Activated naive CD4-positive, alpha-beta T cell treated with anti-CD3 and anti-CD28 coated beads, Interleukin-2, amount 50 U/mL, for 72 hours (primary cell): ENCODE data around the gene TRPC4AP. TPM values are rescaled to one million over a fixed set of nuclear protein-coding genes. Genes with fewer than 3 reads are reported as not detected.

Experiments used
- ATAC-seq, 2 donors: fragments of 150-1000 bp; cut with Tn5 transposase; 2 replicates each; pipeline ENCODE4 v1.10.0; 2021; ENCODE audit warnings: mild to moderate bottlenecking in 2 of 2, moderate library complexity in 2 of 2
- DNase-seq, 2 donors: peaks; one replicate each; pipeline ENCODE4 v3.0.0; 2021 to 2022; ENCODE audit warnings: low spot score in 2 of 2
- H3K27ac Mint-ChIP-seq, 2 donors: one replicate each; pipeline ENCODE4 v1.8.0; 2022; ENCODE audit warnings: mild to moderate bottlenecking in 2 of 2, mixed read lengths in 2 of 2
- H3K36me3 Mint-ChIP-seq, 2 donors: one replicate each; pipeline ENCODE4 v1.8.0; 2022; ENCODE audit warnings: mixed read lengths in 2 of 2
- H3K9me3 Mint-ChIP-seq, 2 donors: one replicate each; pipeline ENCODE4 v1.8.0; 2022; ENCODE audit warnings: mixed read lengths in 2 of 2
- total RNA-seq, 2 donors: library from RNA; stranded (reverse); gene quantifications; one replicate each; pipeline ENCODE4 v1.2.3, GENCODE V29; 2022

TRPC4AP gene, protein sequence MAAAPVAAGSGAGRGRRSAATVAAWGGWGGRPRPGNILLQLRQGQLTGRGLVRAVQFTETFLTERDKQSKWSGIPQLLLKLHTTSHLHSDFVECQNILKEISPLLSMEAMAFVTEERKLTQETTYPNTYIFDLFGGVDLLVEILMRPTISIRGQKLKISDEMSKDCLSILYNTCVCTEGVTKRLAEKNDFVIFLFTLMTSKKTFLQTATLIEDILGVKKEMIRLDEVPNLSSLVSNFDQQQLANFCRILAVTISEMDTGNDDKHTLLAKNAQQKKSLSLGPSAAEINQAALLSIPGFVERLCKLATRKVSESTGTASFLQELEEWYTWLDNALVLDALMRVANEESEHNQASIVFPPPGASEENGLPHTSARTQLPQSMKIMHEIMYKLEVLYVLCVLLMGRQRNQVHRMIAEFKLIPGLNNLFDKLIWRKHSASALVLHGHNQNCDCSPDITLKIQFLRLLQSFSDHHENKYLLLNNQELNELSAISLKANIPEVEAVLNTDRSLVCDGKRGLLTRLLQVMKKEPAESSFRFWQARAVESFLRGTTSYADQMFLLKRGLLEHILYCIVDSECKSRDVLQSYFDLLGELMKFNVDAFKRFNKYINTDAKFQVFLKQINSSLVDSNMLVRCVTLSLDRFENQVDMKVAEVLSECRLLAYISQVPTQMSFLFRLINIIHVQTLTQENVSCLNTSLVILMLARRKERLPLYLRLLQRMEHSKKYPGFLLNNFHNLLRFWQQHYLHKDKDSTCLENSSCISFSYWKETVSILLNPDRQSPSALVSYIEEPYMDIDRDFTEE
- total RNA-seq = 10 to 100 TPM; 44.6 to 51.3 TPM

DNA sequence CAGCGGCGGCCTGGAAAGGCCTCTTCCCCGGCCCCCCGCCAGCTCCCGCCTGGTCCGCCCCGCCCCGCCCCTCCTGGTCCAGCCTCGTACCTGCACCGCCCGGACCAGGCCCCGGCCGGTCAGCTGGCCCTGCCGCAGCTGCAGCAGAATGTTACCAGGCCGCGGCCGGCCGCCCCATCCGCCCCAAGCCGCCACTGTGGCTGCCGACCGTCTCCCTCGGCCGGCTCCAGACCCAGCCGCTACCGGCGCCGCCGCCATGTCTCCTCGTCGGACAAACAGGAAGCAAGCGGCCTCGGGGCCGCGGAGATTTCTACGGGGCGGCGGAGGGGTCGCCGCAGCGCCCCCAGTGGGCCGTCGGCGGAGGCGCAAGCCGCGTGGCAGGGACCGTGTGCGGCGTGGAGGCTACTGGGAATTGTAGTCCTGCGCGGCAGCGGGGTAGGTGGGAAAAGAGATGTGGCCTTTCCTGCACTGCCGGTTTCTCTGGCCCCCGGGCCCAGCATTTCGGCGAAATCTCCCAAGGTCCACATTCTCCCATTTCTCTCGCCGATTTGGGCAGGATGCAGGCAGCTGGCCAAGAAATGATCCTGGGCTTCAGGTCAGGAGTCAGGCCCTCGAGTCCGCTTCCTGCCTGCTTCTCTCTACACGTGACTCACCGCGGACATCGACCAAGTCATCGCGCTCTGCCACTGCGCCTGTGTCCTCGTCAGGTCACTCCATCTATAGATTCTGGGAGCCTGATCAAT is at the start of gene TRPC4AP:
Gene TRPC4AP (minus strand): TSS at position 284 of the 743 bp plus-strand sequence. CDS start 26 bp downstream, at position 258.
- ATAC-seq (peak; percentile 87 to 88), DNase-seq (peak; percentile 91 to 92)
- peaks cover 7% of the 10 kb centered on the region in 2 donors for H3K36me3 Mint-ChIP-seq
- peak within 1 kb of the TSS; percentile 94 to 99 for H3K27ac Mint-ChIP-seq
- H3K9me3 Mint-ChIP-seq = no peaks in the 10 kb centered on the region

DNA sequence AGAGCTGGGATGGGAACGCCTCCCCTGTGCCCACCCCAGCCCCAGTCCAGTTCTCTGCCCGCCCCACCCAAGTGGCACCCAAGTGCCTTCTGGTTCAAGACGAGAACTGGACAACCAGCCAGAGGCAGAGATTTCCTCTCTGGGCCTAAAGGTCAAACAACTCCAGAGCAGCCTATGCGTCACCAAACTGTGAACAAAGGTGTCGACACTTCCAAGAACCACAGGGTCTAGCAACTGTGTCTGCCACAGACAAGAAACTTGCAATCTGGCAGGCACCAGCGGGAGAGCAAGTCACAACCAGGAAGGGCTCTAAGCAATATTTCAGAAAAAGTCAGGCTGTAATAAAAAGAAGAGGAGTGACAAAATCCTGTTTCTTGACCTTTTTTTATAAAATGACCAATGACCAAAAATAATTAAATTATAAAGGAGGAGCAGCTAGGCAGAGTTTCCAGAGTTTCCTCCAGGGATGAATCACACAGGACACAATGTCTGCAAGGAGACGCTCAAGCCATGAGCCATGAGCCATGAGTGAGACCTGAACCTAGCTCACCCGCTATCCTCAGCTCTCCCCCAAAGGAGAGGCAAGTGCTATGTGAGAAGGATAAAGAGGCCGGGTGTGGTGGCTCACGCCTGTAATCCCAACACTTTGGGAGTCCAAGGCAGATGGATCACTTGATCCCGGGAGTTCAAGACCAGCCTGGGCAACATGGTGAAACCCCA is 43.4 kb upstream of the TRPC4AP start:
- ATAC-seq = no peak
- H3K36me3 Mint-ChIP-seq = peaks cover 0 to 4% of the 10 kb centered on the region in 2 donors
- H3K9me3 Mint-ChIP-seq = no peaks in the 10 kb centered on the region
- H3K27ac Mint-ChIP-seq = peak overlapping the region in 1 of 2 donors; percentile 65
- no peak for DNase-seq

DNA sequence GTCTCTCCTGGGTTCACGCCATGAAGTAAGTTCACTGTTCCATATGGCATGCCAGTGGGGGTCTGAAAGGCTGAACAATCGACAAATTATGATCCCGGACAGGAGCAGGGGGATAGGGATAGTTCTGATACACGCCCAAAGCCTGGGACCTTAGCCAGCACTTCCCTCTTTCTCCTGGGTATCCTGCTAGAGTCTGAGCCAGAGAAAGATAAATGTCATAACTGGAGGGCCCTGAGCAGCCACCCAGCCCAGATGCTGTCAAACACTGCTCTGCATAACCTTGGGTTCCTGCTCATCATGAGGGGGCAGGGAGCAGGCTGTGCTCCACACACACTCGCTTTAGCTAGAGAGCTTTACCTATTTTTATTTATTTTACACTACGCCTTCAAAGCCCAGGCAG is 42.3 kb upstream of the TRPC4AP start:
- no peak for DNase-seq
- no peaks in the 10 kb centered on the region for H3K9me3 Mint-ChIP-seq
- H3K36me3 Mint-ChIP-seq = peaks cover 0 to 4% of the 10 kb centered on the region in 2 donors
- peak overlapping the region; percentile 65 to 76 for H3K27ac Mint-ChIP-seq
- no peak for ATAC-seq

DNA sequence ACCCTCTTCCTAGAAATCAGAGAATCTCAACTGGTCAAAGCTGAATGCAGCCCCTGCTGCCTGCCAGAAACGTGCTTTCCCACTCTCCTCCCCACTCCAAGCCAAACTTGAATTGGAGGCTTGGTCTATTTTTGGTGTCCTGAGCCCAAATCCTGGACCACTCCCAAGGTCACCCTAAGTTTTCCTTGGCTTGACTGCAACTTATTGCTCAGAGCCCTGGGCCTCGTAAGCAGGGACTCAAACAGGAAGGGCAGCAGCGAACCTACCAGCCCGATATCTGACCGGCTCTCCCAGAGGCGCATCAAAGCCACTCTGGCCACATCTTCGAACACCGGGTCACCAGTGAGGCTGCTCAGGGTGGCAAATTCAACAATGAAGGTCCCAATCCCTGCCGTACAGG is 41.9 kb upstream of the TRPC4AP start:
- Mint-ChIP-seq H3K9me3 (no peaks in the 10 kb centered on the region), H3K36me3 (peaks cover 0 to 4% of the 10 kb centered on the region in 2 donors), H3K27ac (peak overlapping the region; percentile 65 to 76)
- DNase-seq (no peak), ATAC-seq (no peak)

DNA sequence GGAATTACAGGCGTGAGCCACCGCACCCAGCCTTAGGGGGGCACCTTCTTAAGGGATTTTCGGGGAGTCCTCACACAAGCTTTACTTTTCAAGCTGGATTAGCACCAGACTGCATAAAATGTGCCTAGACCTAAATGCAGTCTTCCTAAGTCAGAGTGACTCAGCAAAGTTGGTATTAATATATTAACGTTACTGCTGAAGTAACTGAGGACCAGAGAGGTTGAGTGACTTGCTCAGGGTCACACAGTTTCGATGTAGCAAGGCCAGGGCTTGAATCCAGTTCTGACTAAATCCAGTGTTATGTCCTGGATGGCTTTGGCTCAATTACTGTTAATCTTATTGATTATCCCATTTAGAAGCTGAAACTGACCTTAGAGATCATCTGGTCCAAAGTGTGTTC is 41.1 kb upstream of the TRPC4AP start:
- Mint-ChIP-seq H3K36me3 (peaks cover 0 to 4% of the 10 kb centered on the region in 2 donors), H3K9me3 (no peaks in the 10 kb centered on the region)
- no peak for DNase-seq

DNA sequence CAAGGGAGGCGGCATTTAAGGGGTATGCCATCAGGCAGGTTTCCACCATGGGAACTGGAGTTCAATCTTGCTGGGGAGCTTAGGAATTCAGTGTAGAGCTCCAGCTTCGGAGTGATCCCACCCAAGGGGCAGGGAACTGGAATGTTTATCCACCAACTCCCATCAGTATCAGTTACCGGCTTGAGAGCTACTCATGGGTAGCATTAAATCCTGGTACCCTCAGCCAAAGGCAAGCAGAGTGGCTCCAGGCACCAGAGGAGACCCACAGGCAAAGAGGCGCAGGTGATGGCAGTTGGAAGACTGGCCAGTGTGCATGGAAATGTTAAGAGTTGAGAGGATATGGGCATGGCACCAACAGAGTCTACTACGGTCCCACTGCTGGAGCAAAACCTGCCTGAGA is 40.4 kb upstream of the TRPC4AP start:
- Mint-ChIP-seq H3K9me3 (no peaks in the 10 kb centered on the region), H3K36me3 (peaks cover 0 to 4% of the 10 kb centered on the region in 2 donors), H3K27ac (peak overlapping the region in 1 of 2 donors; percentile 76)
- DNase-seq = no peak
- no peak for ATAC-seq

More for the DNA sequence above, 41.1 kb upstream of the TRPC4AP start:
- ATAC-seq = no peak
- H3K27ac Mint-ChIP-seq = peak overlapping the region; percentile 44 to 76

DNA sequence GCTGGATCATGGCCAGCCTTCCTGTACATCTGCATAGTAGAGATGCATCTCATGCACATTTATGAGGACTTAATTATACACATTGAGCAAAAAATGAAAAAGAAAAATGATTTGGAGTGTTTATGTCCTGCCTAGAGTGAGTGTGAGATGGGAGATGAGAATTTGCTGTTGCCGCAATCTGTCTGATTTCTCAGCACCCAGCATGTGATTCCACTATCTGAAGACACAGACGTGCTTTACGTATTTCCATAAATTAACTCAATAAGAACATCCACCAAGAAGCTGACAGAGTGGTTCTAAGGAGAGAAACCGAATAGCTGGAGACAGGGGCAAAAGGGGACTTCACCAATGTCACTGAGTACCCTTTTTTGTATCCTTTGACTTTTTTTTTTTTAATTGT is 39.3 kb upstream of the TRPC4AP start:
- peaks cover 0 to 4% of the 10 kb centered on the region in 2 donors for H3K36me3 Mint-ChIP-seq
- no peak overlapping the region for H3K27ac Mint-ChIP-seq
- no peaks in the 10 kb centered on the region for H3K9me3 Mint-ChIP-seq
- no peak for ATAC-seq
- no peak for DNase-seq

DNA sequence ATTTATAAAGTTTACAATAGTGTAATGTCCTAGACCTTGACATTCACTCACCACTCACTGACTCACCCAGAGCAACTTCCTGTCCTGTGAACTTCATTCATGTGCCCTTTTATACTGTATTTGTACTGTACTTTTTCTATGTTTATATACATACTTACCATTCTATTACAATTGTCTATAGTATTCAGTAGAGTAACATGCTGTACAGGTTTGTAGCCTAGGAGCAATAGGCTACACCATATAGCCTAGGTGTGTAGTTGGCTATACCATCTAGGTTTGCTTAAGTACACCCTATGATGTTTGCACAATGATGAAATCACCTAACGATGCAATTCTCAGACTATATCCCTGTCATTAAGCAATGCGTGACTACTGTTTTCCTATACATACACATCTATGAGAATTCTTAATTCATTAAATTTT is 37.1 kb upstream of the TRPC4AP start:
- Mint-ChIP-seq H3K36me3 (peaks cover 0 to 6% of the 10 kb centered on the region in 2 donors), H3K9me3 (no peaks in the 10 kb centered on the region), H3K27ac (no peak overlapping the region)
- DNase-seq (no peak), ATAC-seq (peak in 1 of 2 donors; percentile 73)

DNA sequence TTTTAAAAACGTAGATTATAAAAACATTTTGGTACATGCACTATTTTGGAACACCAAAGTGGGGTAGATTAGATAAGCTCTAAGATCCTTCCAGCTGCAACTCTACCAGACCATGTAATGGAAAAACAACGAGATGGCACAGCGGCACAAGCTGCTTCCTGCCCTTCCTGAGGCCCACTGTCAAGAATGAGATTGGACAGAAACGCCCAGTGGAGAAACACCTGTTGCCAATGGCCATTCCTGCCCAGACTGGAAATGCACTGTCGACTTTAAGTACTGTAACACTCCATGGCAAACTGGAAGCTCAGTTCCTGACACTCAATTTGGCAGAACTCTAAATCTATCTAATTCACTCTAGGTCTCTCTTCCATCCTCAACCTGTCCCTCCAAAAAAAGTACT is 33.1 kb upstream of the TRPC4AP start:
- Mint-ChIP-seq H3K36me3 (peaks cover 0 to 6% of the 10 kb centered on the region in 2 donors), H3K27ac (peak overlapping the region in 1 of 2 donors; percentile 46), H3K9me3 (no peaks in the 10 kb centered on the region)
- ATAC-seq (no peak), DNase-seq (no peak)

DNA sequence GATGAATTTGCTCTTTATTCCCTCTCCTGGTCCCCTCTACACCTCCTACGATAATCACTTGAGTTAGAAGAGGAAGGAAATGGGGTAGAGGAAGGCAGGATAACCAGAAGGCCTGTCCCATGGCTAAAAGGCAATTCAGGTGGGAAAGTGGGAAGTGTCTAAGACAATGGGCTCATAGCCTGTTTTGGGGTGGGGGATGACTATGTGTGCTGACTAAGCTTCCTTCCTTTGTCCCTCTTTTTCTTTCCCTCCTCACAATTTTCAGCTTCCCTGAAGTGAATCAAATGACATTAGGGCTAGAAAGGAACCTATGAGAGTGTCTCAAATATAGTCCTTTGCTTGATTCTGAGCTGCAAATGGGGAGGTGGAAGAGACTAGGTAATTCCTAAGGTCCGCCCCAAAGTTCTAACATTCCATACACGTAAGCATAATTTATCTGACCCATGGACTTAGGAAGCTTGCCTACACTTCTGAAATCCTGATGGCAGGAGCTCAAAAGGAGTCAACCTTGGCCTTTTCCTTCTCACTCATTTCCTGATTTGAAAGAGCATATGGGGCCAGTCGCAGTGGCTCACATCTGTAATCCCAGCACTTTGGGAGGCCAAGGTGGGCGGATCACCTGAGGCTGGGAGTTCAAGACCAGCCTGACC is 30.3 kb upstream of the TRPC4AP start:
- peaks cover 3 to 6% of the 10 kb centered on the region in 2 donors for H3K36me3 Mint-ChIP-seq
- no peaks in the 10 kb centered on the region for H3K9me3 Mint-ChIP-seq
- peak overlapping the region; percentile 14 to 44 for H3K27ac Mint-ChIP-seq
- no peak for ATAC-seq
- DNase-seq = no peak

DNA sequence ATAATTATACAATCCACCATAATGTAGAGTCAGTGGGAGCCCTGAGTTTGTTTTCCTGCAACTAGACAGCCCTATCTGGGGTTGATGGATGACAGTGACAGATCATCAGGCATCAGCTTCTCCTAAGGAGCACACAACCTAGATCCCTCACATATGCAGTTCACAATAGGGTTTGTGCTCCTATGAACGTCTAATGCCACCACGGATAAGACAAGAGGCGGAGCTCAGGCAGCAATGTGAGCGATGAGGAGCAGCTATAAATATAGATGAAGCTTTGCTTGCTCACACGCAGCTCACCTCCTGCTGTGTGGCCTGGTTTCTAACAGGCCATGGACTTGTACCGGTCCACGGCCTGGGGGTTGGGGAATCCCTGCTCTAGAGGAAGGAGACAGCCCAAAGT is 28.6 kb upstream of the TRPC4AP start:
- no peak overlapping the region for H3K27ac Mint-ChIP-seq
- H3K36me3 Mint-ChIP-seq = peaks cover 4 to 5% of the 10 kb centered on the region in 2 donors
- no peak for DNase-seq
- no peak for ATAC-seq
- H3K9me3 Mint-ChIP-seq = no peaks in the 10 kb centered on the region

DNA sequence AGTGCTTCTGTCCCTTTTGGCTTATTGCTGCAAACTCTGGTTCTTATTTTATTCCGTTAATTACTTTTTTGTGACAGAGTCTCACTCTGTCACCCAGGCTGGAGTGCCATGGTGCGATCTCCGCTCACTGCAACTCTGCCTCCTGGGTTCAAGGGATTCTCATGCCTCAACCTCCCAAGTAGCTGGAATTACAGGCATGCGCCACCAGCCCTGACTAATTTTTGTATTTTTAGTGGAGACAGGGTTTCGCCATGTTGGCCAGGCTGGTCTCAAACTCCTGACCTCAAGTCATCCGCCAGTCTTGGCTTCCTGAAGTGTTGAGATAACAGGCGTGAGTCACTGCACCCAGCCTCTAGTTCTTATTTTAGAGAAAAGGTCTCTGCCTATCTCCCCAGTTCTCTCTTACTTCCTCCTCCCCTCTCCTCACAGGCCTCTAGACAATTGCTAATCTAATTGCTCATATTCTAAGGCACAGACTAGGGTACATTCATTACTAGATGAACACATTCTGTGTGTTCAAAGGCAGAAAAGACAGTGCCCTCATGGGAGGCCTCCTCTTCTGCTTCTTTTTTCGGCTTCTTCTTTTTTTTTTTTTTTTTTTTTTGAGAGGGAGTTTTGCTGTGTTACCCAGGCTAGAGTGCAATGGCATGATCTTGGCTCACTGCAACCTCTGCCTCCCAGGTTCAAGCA is 27.6 kb upstream of the TRPC4AP start:
- H3K27ac Mint-ChIP-seq = peak overlapping the region; percentile 32 to 79
- H3K36me3 Mint-ChIP-seq = peaks cover 0 to 8% of the 10 kb centered on the region in 2 donors
- DNase-seq (no peak), ATAC-seq (peak; percentile 58 to 80)
- no peaks in the 10 kb centered on the region for H3K9me3 Mint-ChIP-seq

DNA sequence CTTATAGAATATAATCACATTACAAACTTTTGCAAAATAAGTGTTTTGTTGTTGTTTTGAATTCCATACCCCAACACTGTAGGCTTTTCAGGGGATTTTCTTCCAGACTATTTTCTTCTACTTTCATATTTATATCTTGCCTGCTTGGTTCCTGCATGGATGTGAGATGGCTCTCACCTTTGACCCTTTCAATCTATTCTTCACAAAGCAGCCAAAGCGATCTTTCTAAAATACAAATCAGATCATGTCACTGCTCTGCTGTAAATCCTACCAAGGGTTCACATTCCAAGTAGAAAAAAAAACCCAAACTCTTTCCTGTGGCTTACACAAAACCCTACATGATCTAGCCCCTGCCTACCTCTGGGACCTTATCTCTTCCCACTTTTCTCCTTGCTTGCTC is 25.0 kb upstream of the TRPC4AP start:
- ATAC-seq = no peak
- DNase-seq = no peak
- Mint-ChIP-seq H3K9me3 (no peaks in the 10 kb centered on the region), H3K36me3 (peaks cover 0 to 8% of the 10 kb centered on the region in 2 donors), H3K27ac (peak overlapping the region; percentile 20 to 73)

DNA sequence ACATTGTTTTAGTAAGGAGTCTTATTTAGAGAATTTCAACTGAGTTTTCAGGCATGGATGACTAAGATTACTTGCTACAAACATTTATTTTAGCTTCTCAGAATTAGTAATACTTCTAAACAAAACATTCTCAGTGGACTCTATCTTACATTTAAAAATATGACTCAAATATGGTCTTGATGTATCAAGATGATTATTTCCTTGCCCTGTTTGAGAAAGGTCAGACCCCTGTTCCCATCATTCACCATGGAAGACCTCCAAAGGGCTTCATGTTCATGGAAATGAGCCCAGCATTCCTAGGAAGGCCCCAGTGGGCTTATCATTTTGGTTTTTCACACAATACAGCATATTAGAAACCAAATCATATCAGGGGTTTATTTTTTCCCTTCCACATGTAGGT is 24.6 kb upstream of the TRPC4AP start:
- H3K27ac Mint-ChIP-seq = peak overlapping the region; percentile 20 to 66
- H3K36me3 Mint-ChIP-seq = peaks cover 0 to 8% of the 10 kb centered on the region in 2 donors
- H3K9me3 Mint-ChIP-seq = no peaks in the 10 kb centered on the region
- DNase-seq (no peak), ATAC-seq (peak in 1 of 2 donors; percentile 44)

DNA sequence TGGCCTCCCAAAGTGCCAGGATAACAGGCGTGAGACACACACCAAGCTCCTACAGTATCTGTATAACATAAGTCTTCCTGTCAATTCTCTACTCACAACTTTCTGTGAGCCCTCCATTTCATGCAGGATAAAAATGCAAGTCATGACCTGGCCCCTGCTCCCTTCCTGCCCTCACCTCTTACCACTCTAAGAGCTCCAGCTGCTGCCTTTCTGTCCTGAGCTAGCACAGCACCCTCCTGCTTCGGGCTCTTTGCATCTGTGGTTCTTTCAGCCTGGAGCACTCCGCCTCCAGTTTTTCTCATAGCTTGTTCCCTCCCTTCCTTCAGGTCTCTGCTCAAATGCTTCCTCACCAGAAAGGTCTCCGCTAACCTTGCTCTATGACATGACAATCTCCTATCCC is 23.7 kb upstream of the TRPC4AP start:
- Mint-ChIP-seq H3K27ac (peak overlapping the region; percentile 23 to 73), H3K9me3 (no peaks in the 10 kb centered on the region), H3K36me3 (peaks cover 0 to 8% of the 10 kb centered on the region in 2 donors)
- ATAC-seq (no peak), DNase-seq (no peak)
